HG02623 (cell line): ENCODE measurements around the gene ACRBP.
A peak's percentile ranks its signal among the peaks of the same experiment; 100 is the strongest.
"Not testable (repeated sequence)": the region's sequence is repeated elsewhere in the genome, so short reads cannot be mapped to it uniquely, and the experiment has no call there.

Experiments used
- ATAC-seq: cut with Tn5 transposase; IDR thresholded peaks from one replicate; pipeline ENCODE4 v1.9.1; 2021; ENCODE audit warnings: moderate library complexity; ENCODE audit not compliant: unreplicated experiment

Gene ACRBP

DNA sequence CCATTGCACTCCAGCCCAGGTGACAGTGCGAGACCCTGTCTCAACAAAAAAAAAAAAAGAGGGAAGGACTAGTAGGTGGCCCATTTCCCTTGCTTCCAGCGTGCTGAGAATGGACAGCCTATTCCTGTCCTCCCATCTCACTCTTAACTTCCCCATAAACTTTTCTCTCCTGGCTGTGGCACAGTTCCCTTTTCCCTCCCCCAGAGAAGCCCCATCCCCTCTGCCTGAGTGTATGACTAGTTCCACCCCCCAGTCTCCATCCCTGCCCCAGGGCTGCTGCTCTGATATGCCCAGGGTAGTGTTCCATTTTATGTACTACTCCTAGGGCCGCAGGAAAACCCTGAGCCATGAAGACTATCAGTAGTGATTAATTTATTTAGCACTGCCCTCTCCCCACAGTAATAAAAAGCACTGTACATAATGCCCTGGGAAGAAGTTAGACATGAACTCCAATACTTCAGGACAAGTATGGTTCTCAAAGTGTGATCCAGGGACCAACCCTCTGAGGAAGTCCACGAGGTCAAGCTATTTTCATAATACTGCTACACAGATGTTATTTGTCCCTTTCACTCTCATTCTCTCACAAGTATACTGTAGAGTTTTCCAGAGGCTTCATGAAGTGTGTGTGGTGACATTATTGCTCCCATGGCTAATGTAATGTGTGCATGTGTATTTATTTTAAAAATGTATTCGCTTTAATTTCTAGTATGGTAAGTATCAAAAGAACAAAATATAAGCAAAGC is 28.6 kb downstream of the ACRBP start:
- no peak for ATAC-seq

GRCh38 chr12:6615802-6616201 is 31.4 kb downstream of the ACRBP start:
- no peak for ATAC-seq

GRCh38 chr12:6614513-6615172 is 32.6 kb downstream of the ACRBP start:
- ATAC-seq, result no peak

GRCh38 chr12:6613776-6614512 is 33.3 kb downstream of the ACRBP start:
- no peak for ATAC-seq

DNA sequence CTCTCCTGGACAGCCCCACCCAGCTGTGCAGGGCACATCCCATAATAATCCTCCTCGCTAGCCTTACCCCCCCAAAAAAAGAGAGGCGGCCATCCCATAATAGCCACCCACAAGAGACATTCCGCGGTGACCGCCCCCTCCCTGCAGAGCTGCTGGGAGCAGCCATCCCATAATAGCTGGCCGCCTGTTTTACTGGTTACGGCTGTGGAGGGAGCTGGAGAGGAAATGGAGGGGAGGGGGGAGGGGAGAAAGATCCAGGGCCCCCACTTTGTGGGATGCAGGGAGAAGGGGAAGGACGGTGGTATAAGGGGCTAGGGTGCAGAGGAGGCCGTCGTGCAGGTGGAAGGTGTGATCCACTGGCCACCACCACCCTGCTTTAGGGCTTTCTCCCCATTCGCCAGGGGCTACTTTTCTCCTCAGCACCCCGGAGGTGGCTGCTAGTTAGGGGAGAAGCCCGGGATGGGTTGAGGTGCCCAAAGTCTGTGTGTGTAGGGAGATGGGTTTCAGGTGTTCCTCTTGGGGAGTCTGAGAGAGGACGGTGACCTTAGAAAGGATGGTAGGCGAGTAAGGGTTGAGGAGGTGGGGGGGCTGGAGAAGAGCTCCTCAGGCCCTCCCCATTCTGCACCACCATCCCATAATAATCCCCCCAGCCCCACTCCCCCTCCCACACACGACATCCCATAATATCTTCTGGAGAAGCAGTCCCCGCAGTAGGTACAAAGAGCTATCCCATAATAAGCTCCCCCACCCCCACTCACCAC is 34.0 kb downstream of the ACRBP start:
- no peak for ATAC-seq

GRCh38 chr12:6612652-6613014 is 34.6 kb downstream of the ACRBP start:
- no peak for ATAC-seq

DNA sequence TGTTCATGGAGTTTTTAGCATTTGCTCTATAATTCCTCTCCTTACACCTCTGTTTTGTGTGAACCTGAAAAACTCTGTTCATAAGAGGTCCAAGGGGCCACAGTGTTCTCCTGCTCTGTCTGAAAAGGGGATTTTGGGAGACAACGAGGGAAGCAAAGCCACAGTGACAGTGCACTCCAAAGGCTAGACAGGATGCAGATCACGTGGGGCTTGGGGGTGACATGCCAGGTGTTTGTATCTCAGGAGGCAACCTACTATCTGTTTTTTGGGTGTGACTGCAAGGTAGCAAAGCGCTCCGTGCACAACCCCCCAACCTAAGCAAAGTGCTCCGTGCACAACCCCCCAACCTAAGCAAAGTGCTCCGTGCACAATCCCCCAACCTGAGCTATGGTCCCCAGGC is 35.0 kb downstream of the ACRBP start:
- no peak for ATAC-seq

DNA sequence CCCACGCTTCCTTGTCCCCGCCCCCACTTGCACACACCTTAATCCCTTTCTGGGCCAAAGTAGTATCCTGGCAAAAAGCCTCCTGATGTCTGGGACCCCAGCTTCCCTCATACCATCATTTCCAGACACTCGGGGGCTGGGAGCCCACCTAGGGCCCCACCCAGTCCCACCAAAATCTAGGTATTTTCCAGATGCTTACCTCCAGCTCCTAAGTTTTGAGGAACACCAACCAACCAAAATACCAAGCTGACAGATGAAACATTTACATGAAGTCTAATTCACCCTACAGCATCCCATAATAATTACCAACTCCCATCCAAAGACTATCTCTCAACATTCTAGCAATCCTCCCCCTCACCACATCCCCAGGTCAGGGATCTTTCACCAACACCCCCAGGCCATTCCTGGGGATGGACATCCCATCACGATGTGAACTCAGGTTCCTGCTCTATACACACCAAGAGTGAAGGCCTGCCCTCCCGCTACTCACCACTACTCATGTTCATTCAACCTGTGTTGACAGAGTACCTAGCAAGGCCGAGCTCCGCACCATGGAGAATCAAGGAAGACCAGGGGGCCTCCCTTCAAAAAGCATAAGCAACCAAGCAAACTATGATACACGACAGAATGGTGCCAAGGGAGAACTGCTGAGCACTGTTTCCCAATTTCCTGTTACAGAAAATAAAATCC is 38.5 kb downstream of the ACRBP start:
- no peak for ATAC-seq

DNA sequence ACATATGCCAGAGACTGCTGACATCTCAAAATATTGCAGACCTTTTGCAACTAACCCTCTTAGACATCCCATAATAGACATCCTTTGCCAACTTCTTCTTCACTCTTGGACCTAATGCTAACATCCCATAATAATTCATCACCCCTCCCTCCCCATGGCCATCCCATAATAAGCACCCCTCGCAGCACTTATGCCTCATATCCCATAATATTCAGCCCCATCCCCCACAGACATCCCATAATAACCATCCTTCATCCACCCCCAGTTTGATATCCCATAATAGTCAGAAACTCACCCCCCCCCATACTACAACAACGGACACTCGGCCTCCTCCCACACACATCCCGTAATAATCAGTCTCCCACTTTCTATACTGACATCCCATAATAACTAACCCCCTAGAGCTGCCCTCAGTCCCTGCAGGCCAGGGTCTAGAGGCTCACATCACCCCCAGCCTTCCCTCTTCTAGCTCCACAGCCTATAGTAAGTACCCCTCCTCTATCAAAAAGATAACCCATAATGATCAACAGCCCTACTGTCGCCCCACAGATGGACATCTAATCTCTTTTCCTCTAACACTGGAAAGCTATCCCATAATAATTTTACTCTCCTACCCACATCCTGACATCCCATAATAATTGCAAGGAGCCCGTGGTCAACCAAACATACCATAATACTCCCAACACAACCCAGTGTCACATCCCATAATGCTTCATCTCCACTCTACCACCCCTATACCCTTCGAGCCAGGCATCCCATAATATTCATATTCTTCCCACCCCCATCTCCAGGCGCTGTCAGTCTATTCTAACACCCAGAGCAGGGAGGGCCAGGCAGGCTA is 39.3 kb downstream of the ACRBP start:
- ATAC-seq, result peak; percentile 16

DNA sequence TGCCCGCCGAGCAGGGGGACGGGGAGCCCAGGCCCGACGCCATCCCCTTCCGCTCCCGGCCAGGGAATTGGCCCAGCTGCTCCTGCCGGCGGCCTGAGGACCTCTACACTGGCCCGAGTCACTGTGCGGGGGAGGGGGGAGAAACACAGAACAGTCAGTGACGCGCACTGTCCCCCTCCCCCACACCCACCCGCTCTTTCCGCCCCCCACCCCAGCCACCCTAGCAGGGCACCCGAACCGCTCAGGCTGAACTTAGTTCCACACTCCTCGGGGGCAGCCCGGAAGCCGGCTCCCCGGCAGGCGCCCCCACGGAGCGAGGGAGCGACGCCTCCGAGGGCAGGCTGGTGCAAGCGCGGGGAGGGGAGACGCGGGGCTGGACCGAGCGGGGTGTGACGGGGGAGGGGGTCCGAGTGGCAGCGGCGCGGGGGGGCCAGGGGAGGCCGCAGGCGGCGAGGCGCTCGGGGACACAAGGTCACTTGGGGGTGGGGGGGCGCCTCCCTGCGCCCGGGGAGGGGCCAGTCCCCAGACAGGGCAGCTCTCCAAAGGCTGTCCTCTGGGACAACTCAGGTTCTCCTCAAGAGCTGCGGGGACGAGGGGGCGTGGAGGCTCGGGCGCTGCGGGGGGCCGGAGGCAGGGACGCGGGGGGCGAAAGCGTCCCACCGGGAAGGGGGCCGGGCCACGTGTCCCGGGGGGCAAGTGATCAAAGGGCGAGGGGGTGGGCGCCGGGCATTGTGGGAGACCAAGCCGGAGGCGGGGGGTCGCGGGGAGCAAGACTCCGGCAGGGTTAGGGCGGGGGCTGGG is 40.7 kb downstream of the ACRBP start:
- ATAC-seq, result no peak

- no peak for ATAC-seq
These were observed 41.6 kb downstream of the ACRBP start for GRCh38 chr12:6605421-6606330.

GRCh38 chr12:6604259-6605029 is 42.8 kb downstream of the ACRBP start:
- ATAC-seq, result no peak

DNA sequence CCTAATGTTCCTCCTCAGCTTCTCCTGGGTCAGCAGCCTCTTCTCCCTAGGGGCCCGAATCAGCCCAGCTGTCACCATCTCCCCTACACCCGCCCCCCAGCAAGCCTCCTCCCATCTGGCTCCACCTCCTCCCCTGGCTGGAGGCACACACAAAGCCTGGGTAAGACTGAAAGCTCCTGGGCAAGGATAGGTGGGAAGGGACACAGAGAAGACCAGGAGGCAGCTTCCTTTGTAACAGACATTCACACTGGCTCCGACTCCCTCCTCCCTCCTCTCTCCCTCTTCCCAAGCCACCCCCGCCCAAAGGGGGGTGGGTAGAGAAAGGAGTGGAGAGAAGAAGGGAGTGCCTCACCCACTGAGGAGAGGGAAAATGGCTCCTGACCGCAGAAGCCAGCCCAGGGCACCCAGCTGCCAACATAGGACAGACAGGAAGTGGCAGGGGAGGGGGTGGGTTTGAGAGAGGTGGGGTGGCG is 44.1 kb downstream of the ACRBP start:
- no peak for ATAC-seq

GRCh38 chr12:6602526-6602925 is 44.7 kb downstream of the ACRBP start:
- ATAC-seq, result no peak

GRCh38 chr12:6595673-6596072 is 51.6 kb downstream of the ACRBP start:
- not testable (repeated sequence) for ATAC-seq

DNA sequence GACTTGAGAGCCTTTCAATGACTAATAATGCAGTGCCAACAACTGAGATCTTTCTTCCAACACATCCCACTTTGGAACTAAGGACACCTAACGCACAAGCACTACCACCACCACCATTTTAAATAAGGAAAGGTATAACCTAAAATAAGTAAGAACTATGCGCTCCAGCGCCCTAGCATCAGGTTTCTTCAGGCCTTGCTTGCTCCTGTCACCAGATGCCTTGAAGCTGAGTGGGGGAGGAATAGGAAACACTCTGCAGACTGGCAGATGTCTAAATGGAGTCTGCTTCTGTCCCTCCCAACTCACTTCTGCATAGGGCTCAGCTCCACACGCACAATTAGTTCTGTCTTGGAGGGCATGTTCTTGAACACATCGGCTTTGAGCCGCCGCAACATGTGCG is 55.1 kb downstream of the ACRBP start:
- ATAC-seq, result no peak
